NCI-H1436 treated with DMSO at 0.1 percent for 48 hours (cell line): Measurements from ENCODE around the gene SRRM5.
A peak's percentile ranks its signal among the peaks of the same experiment; 100 is the strongest.
"Not testable (repeated sequence)": the region's sequence is repeated elsewhere in the genome, so short reads cannot be mapped to it uniquely, and the experiment has no call there.

ENCODE experiments used
- DNase-seq: peaks from one replicate; lab custom pipeline; 2025; lab: John Stamatoyannopoulos, UW

SRRM5 gene

GRCh38 chr19:43591904-43592772, 19.8 kb upstream of the SRRM5 start:
- no peak for DNase-seq

DNA sequence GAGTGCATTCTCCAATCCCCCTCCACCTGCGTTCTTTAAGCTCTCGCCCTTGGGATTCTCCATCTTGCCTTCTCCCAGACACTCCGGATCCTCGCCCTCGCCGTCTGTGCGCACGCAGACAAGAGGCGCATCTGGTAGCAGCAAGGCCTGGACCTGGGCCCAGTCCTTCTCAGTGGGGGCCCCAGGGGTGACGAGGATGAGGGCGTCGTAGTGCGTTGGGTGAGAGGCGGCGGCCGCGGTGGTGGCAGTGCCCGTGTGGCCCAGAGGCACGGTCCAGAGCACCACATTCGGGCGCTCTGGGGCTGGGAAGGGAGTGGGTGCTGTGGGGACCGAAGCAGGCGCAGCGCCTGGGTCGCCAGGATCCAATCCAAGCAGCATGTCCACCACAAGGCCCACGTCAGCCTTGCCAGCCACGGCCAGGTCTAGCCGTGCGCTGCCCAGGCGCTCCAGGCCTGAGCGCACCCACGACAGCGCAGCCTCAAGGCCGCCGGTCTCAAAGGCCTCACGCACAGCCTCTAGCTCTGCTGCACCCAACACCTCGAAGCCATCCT, 19.0 kb upstream of the SRRM5 start:
- DNase-seq, result no peak

GRCh38 chr19:43594081-43594697, 17.7 kb upstream of the SRRM5 start:
- no peak for DNase-seq

DNA sequence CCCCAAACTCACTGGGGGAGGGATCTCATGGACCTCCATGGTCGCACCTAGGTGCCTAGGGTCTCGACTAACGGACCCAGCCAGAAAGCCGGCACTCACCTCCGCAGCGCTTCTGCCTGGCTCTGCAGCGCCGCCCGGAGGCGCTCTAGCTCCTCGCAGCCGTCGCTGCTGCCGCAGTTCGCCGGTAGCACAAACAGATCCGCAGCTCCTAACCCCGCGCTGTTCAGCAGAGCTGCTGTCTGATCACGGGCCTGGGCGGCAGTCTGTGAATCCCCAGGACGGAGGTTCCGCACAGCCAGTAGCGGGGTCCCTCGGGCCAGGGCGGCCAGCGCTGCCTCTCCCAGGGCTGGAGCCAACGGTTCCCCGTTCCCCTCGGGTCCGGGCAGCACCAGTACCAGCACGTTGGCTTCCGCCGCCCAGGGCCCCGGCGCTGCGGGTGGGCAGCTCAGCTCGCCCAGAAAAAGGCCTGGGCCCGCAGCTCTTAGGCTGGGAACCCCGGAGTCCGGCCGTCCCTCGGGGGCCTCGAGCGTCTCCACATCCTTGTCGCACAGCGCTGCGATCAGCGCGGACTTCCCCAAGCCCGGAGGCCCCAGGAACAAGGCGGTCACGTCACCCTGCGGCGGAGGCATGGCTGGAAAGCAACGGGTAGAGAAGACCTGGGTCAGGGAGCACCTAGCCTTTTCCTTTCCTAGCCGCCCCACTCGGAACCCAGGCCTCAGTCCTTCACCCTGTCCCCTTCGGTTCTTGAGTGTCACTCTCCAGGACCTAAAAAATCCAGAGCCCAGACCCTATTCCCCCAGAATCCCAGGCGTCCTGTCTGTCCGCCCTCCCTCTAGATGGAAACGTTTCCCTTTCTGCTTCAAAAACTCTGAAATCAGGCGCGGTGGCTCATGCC, 16.9 kb upstream of the SRRM5 start:
- DNase-seq, result peak; percentile 3

GRCh38 chr19:43595605-43595998, 16.3 kb upstream of the SRRM5 start:
- DNase-seq, result no peak

DNA sequence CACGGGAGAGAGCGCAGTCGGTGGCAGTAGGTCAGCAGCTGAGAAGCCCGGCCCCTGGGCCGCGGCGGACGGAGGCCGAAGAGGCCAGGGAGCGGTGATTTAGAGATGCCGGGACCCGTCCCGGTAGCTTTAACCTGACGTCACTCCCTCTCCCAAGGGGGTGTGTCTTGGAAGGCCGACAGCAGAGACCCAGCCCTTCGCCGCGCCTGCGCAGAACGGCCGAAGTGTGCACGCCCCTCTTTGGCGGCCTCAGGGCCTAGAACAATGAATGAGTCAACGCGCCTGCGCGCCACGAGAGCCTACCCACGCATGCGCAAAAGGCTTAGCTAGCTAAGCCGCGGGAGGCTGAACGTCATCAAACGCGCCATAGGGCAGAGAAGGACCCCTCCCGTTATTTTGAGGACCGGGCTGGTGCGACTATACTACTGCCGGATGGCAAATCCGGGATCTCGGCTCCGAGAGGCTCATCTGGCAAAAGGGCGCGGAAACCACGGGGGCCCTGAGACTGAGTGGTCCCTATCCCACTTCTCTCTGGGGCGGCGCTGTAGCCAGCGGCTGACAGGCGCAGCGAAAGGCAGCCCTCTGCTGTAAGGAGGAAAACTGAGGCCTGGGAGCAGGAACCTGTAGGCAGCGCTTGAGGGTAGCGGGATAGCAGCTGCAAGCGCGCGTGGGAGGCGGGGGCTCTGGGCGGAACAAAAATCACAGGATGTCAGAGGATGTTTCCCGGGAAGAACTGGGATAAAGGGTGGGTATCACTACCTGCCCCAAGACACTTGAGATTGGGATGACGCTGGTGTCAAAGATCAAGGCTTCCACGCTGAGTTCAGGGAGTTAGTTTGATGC, 15.7 kb upstream of the SRRM5 start, which contains the start of the genes IRGQ and ZNF576:
Gene IRGQ (minus strand): TSS at position 136 of the 843 bp plus-strand sequence. CDS start 796 bp downstream, outside the sequence.
Gene ZNF576 (plus strand): TSS at position 597 of the 843 bp plus-strand sequence. CDS start 514 bp downstream, outside the sequence.
- DNase-seq, result peak; percentile 94

- no peak for DNase-seq
Observed at GRCh38 chr19:43596842-43597461, 14.9 kb upstream of the SRRM5 start.

GRCh38 chr19:43597876-43598275, 14.0 kb upstream of the SRRM5 start:
- DNase-seq, result no peak

- no peak for DNase-seq
Observed at GRCh38 chr19:43598445-43599240, 13.2 kb upstream of the SRRM5 start.

- no peak for DNase-seq
Observed at GRCh38 chr19:43599635-43600295, 12.1 kb upstream of the SRRM5 start.

DNA sequence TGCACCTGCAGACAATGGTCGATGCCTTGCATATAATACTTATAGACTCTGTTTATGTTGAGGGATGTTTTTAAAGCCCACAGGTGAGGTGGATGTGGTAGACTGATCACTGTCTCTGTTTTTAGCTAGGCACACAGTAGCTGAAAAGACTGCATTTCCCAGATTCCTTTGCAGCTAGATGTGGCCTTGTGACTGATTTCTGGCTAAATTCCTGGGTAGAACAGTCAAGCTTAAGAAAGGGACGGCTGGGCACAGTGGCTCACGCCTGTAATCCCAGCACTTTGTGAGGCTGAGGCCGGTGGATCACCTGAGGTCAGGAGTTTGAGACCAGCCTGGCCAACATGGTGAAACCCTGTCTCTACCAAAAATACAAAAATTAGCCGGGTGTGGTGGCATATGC, 11.6 kb upstream of the SRRM5 start:
- not testable (repeated sequence) for DNase-seq

DNA sequence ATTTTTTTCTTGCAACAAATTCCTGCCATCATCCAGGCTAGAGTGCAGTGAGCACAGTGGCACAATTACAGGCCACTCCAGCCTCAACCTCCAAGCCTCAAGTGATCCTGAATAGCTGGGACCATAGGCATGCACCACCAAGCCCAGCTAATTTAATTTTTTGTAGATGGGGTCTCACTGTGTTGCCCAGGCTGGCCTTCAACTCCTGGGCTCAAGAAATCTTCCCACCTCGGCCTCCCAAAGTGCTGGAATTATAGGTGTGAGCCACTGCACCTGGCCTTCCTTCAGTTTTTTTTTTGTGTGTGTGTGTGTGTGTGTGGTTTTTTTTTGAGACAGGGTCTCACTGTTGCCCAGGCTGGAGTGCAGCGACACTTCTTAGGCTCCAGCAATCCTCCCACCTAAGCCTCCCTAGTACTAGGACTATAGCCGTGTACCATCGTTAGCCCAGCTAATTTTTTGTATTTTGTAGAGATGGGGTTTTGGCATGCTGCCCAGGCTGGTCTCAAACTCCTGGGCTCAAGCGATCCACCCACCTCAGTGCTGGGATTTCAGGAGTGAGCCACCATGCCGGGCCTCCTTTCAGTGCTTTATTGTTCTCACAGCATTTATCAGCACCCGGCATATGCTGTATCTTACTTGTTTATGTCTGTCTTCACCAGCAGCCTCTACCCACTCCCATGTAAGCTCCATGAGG, 5.9 kb upstream of the SRRM5 start:
- DNase-seq, result peak; percentile 21

DNA sequence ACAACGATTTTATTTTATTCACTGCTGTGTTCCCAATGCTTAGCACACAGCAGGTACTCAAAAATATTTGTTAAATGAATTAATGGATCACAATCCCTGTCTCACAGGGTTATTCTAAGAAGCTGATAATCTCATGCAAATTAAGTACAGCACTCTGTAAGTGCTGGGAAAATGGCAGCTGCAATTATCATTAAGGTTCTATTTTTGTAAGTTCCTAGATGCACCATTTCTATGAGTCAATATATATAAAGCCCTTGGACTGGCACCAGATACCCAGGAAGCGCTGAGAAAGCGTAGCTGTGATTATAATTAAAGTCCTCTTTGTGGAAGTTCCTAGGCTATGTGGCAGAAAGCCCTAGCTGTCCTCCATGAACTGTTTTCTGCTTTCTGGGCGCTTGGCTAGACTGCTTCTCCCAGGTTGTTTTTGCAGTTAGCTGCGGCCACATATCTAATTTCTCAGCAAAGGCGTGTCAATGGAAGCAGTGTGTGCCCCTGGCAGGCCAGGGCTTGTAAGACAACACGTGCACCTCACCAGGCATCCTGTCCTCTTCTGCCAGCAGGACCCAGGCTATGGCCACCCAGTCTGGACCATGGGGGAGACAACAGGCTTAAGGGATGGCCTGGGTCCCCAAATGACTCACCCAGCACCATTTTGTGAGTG, 5.2 kb upstream of the SRRM5 start:
- peak; percentile 25 for DNase-seq

- DNase-seq, result no peak
Observed at GRCh38 chr19:43607238-43608205, 4.4 kb upstream of the SRRM5 start.

DNA sequence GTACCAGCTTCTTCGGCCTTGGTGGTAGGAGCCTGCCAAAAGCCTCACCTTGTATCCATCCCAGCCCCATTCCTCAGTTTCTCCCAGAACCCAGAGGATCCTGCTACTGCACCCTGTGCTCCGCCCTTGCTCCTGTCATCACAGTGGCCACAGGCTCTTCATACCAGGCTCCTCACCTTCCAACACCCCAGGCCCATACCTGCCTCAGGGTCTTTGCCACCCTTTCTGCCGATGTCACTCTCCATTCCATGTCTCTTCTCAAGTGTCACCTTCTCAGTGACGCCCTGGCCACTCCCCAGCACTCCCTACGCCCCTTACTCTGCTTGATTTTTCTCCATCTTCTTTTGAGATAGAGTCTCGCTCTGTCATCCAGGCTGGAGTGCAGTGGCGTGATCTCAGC, 2.0 kb upstream of the SRRM5 start:
- no peak for DNase-seq

- DNase-seq, result no peak
Observed at GRCh38 chr19:43610493-43610892, 1.4 kb upstream of the SRRM5 start.

DNA sequence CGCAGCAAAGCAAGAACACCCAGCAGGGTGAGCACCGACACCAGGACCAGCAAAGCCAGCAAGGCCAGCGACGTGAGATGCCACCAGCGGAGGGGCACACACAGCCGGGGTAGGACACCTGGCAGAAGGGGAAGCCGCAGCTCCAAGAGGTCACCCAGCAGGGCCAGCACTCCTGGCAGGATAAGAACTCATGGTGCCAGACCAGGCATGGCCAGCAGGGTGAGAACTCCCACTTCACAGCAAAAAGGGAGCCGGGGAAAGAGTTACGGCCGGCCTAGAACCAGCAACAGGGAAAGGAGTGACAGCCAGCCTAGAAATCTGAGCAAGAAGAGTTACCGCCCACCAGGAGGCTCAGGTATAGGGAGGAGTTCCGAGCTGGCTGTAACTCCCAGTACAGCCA, 486 bp downstream of the SRRM5 start:
- DNase-seq, result no peak
